OCI-LY1 (cell line): ENCODE data around the gene GPR68.

ENCODE experiments used
- H2AFZ ChIP-seq: fragments of 200-600 bp; sonication (generic), shearing (Covaris generic); 2 replicates; pipeline ENCODE4 v1.6.0; 2014; ENCODE audit warnings: antibody characterized with exemption, mild to moderate bottlenecking, low read length
- H3F3A ChIP-seq: fragments of 200-600 bp; sonication (generic), shearing (Covaris generic); 2 replicates; pipeline ENCODE4 v1.6.0; 2014; ENCODE audit warnings: mild to moderate bottlenecking, antibody characterized with exemption, low read length, moderate library complexity; ENCODE audit not compliant: insufficient read depth
- H3K27ac ChIP-seq: fragments of 200-600 bp; sonication (generic); 2 replicates; pipeline ENCODE4 v1.5.1; 2014; ENCODE audit warnings: low read length, mixed run types, mild to moderate bottlenecking, low read depth; ENCODE audit not compliant: poor library complexity, severe bottlenecking
- H3K27me3 ChIP-seq: fragments of 200-600 bp; sonication (generic); 2 replicates; pipeline ENCODE4 v1.6.0; 2014; ENCODE audit warnings: antibody characterized with exemption, mild to moderate bottlenecking, low read length, moderate library complexity; ENCODE audit not compliant: insufficient read depth
- H3K36me3 ChIP-seq: fragments of 200-600 bp; sonication (generic); 2 replicates; pipeline ENCODE4 v1.6.1; 2014; ENCODE audit warnings: mild to moderate bottlenecking, antibody characterized with exemption, low read length, moderate library complexity, mixed read lengths; ENCODE audit not compliant: insufficient read depth
- H3K4me1 ChIP-seq: fragments of 200-600 bp; sonication (generic); 2 replicates; pipeline ENCODE4 v1.5.1; 2014; ENCODE audit warnings: mild to moderate bottlenecking, low read length, moderate library complexity; ENCODE audit not compliant: insufficient read depth, severe bottlenecking
- H3K4me2 ChIP-seq: fragments of 200-600 bp; sonication (generic), shearing (Covaris generic); 2 replicates; pipeline ENCODE4 v1.6.1; 2014; ENCODE audit warnings: low read length
- H3K4me3 ChIP-seq: fragments of 200-600 bp; sonication (generic); 2 replicates; pipeline ENCODE4 v1.5.1; 2014; ENCODE audit warnings: low read length, low read depth, mild to moderate bottlenecking, mixed read lengths; ENCODE audit not compliant: poor library complexity, severe bottlenecking
- H3K79me2 ChIP-seq: fragments of 200-600 bp; shearing (Covaris generic); 2 replicates; pipeline ENCODE4 v1.6.1; 2016; ENCODE audit warnings: mixed run types, low read length, mixed read lengths; ENCODE audit not compliant: insufficient read depth
- H3K9ac ChIP-seq: fragments of 200-600 bp; sonication (generic), shearing (Covaris generic); 2 replicates; pipeline ENCODE4 v1.6.1; 2014; ENCODE audit warnings: mild to moderate bottlenecking, low read length, mixed read lengths
- H3K9me2 ChIP-seq: fragments of 200-600 bp; sonication (generic), shearing (Covaris generic); 2 replicates; pipeline ENCODE4 v1.6.1; 2014; ENCODE audit warnings: low read depth, mild to moderate bottlenecking, low read length, mixed read lengths
- H3K9me3 ChIP-seq: fragments of 200-600 bp; shearing (Covaris generic); 2 replicates; pipeline ENCODE4 v1.6.1; 2014; ENCODE audit warnings: low read length, mixed read lengths
- H4K20me1 ChIP-seq: fragments of 200-600 bp; sonication (generic), shearing (Covaris generic); 2 replicates; pipeline ENCODE4 v1.6.0; 2016; ENCODE audit warnings: mild to moderate bottlenecking, low read length; ENCODE audit not compliant: insufficient read depth
- EZH2 ChIP-seq: fragments of 200-600 bp; sonication (generic), shearing (Covaris generic); IDR thresholded peaks from 2 replicates; pipeline ENCODE4 v1.8.0; 2017; ENCODE audit warnings: borderline replicate concordance, mixed run types, mild to moderate bottlenecking, antibody characterized with exemption, low read length, moderate library complexity, mixed read lengths
- TF ChIP-seq, protein P1 (sequence below): fragments of 200-600 bp; sonication (generic), shearing (Covaris generic); IDR thresholded peaks from 2 replicates; pipeline ENCODE4 v1.5.1; 2017; ENCODE audit warnings: mild to moderate bottlenecking, antibody characterized with exemption, low read length, moderate library complexity, mixed read lengths

GPR68 gene

DNA sequence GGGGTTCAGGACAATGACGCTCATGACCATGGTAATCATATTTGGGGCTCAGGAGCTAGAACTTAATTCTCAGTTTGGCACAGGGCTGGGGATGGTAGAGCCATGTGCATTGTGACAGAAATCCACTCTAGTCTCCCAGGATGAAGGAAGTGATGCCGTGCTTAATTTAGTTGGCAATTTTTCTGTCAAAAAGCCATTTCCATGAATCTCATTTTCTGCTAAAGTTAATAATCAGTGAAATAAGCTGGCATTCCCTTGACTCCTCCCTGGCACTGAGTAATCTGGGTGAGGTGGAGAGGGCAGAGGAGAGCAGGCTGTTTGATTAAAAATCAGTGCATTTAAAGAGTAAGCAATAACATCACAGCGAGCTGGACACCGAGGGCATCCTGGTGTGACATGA lies 45.0 kb upstream of the GPR68 start:
- Histone ChIP-seq H3K27me3 (no peaks in the 10 kb centered on the region), H3K36me3 (peaks cover 97% of the 10 kb centered on the region), H3K27ac (peak overlapping the region; percentile 70), H3F3A (0 out of 2 replicates have a peak, but pooled peaks cover 3% of the 10 kb centered on the region), H4K20me1 (no peaks in the 10 kb centered on the region), H3K4me2 (no peak overlapping the region), H3K9me2 (no peaks in the 10 kb centered on the region), H3K4me3 (no peak overlapping the region), H3K4me1 (peaks cover 30% of the 10 kb centered on the region), H3K79me2 (no peaks in the 10 kb centered on the region), H2AFZ (no peak overlapping the region), H3K9ac (no peak overlapping the region), H3K9me3 (no peaks in the 10 kb centered on the region)
- no peak for TF ChIP-seq EZH2
- TF ChIP-seq, protein P1, sequence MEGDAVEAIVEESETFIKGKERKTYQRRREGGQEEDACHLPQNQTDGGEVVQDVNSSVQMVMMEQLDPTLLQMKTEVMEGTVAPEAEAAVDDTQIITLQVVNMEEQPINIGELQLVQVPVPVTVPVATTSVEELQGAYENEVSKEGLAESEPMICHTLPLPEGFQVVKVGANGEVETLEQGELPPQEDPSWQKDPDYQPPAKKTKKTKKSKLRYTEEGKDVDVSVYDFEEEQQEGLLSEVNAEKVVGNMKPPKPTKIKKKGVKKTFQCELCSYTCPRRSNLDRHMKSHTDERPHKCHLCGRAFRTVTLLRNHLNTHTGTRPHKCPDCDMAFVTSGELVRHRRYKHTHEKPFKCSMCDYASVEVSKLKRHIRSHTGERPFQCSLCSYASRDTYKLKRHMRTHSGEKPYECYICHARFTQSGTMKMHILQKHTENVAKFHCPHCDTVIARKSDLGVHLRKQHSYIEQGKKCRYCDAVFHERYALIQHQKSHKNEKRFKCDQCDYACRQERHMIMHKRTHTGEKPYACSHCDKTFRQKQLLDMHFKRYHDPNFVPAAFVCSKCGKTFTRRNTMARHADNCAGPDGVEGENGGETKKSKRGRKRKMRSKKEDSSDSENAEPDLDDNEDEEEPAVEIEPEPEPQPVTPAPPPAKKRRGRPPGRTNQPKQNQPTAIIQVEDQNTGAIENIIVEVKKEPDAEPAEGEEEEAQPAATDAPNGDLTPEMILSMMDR: no peak

DNA sequence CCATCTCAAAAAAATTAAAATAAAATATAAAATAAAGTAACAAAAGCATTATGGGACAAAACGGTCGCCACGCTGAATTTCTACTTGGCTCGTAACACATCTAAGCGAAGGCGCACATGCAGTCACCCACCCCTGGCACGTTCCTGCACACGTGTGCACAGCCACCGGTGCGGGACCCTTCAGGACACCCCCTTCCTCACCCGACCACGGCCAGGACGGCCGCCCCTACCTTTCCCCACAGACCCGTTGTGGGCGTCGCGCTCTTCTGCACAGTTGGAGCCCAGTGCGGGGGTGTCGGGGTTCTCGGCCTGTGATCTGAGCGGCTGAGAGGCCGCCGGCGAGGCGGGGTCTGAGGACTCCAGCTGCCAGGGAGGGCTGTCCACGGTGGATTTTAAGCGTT lies 44.4 kb upstream of the GPR68 start:
- 0 out of 2 replicates have a peak, but pooled peaks cover 3% of the 10 kb centered on the region for H3F3A ChIP-seq
- H3K27ac ChIP-seq: peak overlapping the region; percentile 70
- no peak overlapping the region for H3K4me2 ChIP-seq
- H3K4me1 ChIP-seq: peaks cover 36% of the 10 kb centered on the region
- no peaks in the 10 kb centered on the region for H3K79me2 ChIP-seq
- no peaks in the 10 kb centered on the region for H3K9me3 ChIP-seq
- no peaks in the 10 kb centered on the region for H3K9me2 ChIP-seq
- no peaks in the 10 kb centered on the region for H3K27me3 ChIP-seq
- no peaks in the 10 kb centered on the region for H4K20me1 ChIP-seq
- TF ChIP-seq, protein P1: no peak
- no peak for TF ChIP-seq EZH2
- peaks cover 97% of the 10 kb centered on the region for H3K36me3 ChIP-seq
- no peak overlapping the region for H2AFZ ChIP-seq
- H3K9ac ChIP-seq: no peak overlapping the region
- no peak overlapping the region for H3K4me3 ChIP-seq

DNA sequence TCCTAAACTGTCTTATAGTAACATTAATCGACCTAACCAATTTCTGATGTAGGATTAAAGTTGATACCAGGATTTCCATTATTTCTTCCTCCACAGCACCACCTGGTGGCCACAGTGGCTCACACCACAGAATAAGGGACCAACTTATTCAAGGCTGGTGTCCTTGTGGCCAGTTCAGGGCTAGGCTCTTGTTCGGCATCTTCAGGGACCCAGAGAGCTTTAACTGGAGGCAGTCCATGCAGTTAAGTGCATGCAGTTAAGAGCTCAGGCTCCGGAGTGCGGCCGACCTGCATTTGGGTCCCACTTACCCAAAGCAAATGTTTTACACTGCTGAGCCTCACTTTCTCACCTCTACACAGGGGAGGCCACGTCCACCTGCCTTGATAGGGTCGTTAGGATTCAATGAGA lies 42.0 kb upstream of the GPR68 start:
- Histone ChIP-seq H3K4me3 (no peak overlapping the region), H3K9me2 (no peaks in the 10 kb centered on the region), H3K79me2 (no peaks in the 10 kb centered on the region), H3K4me2 (peak overlapping the region; percentile 60; the same call in 1 of the 2 replicates), H4K20me1 (no peaks in the 10 kb centered on the region), H3K27me3 (no peaks in the 10 kb centered on the region), H3K9me3 (no peaks in the 10 kb centered on the region), H3K27ac (peak overlapping the region; percentile 97), H3K9ac (no peak overlapping the region), H3F3A (0 out of 2 replicates have a peak, but pooled peaks cover 3% of the 10 kb centered on the region), H2AFZ (no peak overlapping the region), H3K36me3 (peaks cover 96% of the 10 kb centered on the region), H3K4me1 (peaks cover 59% of the 10 kb centered on the region)
- TF ChIP-seq EZH2: no peak
- TF ChIP-seq, protein P1: peak; percentile 94
